ENCODE measurements around the gene FNIP2. TPM values are rescaled to one million over a fixed set of nuclear protein-coding genes. Genes with fewer than 3 reads are reported as not detected.
"Not testable (repeated sequence)": the region's sequence is repeated elsewhere in the genome, so short reads cannot be mapped to it uniquely, and the experiment has no call there.

The FNIP2 gene
- total RNA-seq, 1 donor from 2014 or later: 20.4 TPM

- Mint-ChIP-seq H3K9me3 (no peaks in the 10 kb centered on the region), H3K27ac (no peak overlapping the region), H3K36me3 (ENCODE audit: low read depth) (no peaks in the 10 kb centered on the region), H3K4me1 (ENCODE audit: low read depth) (peaks cover 18% of the 10 kb centered on the region), H3K27me3 (ENCODE audit: insufficient read depth) (no peaks in the 10 kb centered on the region), H3K4me3 (no peak overlapping the region)
- intact Hi-C loops (cut with micrococcal nuclease): no loop called here
- no peak for DNase-seq (ENCODE audit: low spot score)
Measured at GRCh38 chr4:158802914-158803313, 34.1 kb downstream of the FNIP2 start.

GRCh38 chr4:158805635-158806471 is 37.0 kb downstream of the FNIP2 start:
- Mint-ChIP-seq H3K27me3 (ENCODE audit: insufficient read depth) (peaks cover 2% of the 10 kb centered on the region), H3K4me3 (no peak overlapping the region), H3K9me3 (no peaks in the 10 kb centered on the region), H3K36me3 (ENCODE audit: low read depth) (peaks cover 1% of the 10 kb centered on the region), H3K4me1 (ENCODE audit: low read depth) (peaks cover 46% of the 10 kb centered on the region), H3K27ac (no peak overlapping the region)
- no peak for DNase-seq (ENCODE audit: low spot score)
- intact Hi-C loops (cut with micrococcal nuclease): loop anchor here (2.0 kb wide), 1 partner anchor 17 kb away; no protein-coding TSS in a partner anchor

- no peaks in the 10 kb centered on the region for H3K9me3 Mint-ChIP-seq
- H3K36me3 Mint-ChIP-seq (ENCODE audit: low read depth): peaks cover 5% of the 10 kb centered on the region
- intact Hi-C loops (cut with micrococcal nuclease): no loop called here
- H3K4me1 Mint-ChIP-seq (ENCODE audit: low read depth): peaks cover 62% of the 10 kb centered on the region
- no peak overlapping the region for H3K4me3 Mint-ChIP-seq
- no peak for DNase-seq (ENCODE audit: low spot score)
- peaks cover 2% of the 10 kb centered on the region for H3K27me3 Mint-ChIP-seq (ENCODE audit: insufficient read depth)
- H3K27ac Mint-ChIP-seq: no peak overlapping the region
Measured at GRCh38 chr4:158807691-158808090, 38.9 kb downstream of the FNIP2 start.

DNA sequence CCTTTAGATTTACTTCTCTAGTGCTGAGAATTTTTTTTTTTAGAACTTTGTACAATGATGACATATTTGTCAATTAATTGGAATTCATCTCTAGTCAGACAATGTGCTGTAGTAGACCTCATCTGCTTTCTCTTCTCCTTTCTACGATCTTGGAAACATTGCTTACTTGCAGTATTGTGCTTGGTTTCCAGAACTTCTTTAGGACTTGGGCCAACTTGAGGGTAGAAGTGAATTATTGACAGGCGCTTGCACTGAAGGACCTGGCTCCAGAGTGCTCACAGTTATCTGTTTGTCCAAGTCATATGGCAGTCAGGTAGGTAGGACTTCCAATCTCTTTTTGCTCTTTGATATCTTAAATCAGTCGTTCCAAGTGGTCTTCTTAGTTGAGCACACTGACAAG is 39.6 kb downstream of the FNIP2 start:
- Mint-ChIP-seq H3K27me3 (ENCODE audit: insufficient read depth) (peaks cover 2% of the 10 kb centered on the region), H3K4me1 (ENCODE audit: low read depth) (peaks cover 62% of the 10 kb centered on the region), H3K4me3 (no peak overlapping the region), H3K27ac (no peak overlapping the region), H3K9me3 (no peaks in the 10 kb centered on the region), H3K36me3 (ENCODE audit: low read depth) (peaks cover 5% of the 10 kb centered on the region)
- no peak for DNase-seq (ENCODE audit: low spot score)
- intact Hi-C loops (cut with micrococcal nuclease): no loop called here

DNA sequence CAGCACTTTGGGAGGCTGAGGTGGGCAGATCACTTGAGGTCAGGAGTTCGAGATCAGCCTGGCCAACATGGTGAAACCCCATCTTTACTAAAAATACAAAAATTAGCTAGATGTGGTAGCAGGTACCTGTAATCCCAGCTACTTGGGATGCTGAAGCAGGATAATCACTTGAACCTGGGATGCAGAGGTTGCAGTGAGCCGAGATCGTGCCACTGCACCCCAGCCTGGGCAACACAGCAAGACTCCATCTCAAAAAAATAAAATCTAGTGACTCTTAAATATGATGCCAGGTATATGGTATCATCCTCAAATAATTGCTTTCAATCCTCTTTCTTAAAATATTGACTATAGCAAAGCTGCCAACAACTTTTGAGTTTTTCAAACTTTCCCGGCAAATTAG is 40.4 kb downstream of the FNIP2 start:
- intact Hi-C loops (cut with micrococcal nuclease); H3K9me3 Mint-ChIP-seq; DNase-seq (ENCODE audit: low spot score); H3K27me3 Mint-ChIP-seq (ENCODE audit: insufficient read depth); H3K4me3 Mint-ChIP-seq; H3K36me3 Mint-ChIP-seq (ENCODE audit: low read depth): not testable (repeated sequence)
- Mint-ChIP-seq H3K4me1 (ENCODE audit: low read depth) (peaks cover 65% of the 10 kb centered on the region), H3K27ac (peak overlapping the region; percentile 83)

GRCh38 chr4:158809611-158810486 is 41.0 kb downstream of the FNIP2 start:
- peaks cover 5% of the 10 kb centered on the region for H3K36me3 Mint-ChIP-seq (ENCODE audit: low read depth)

GRCh38 chr4:158810487-158811215 is 41.8 kb downstream of the FNIP2 start:
- peaks cover 2% of the 10 kb centered on the region for H3K27me3 Mint-ChIP-seq (ENCODE audit: insufficient read depth)
- H3K27ac Mint-ChIP-seq: peak overlapping the region; percentile 83
- H3K4me3 Mint-ChIP-seq: peak overlapping the region; percentile 68
- peaks cover 60% of the 10 kb centered on the region for H3K4me1 Mint-ChIP-seq (ENCODE audit: low read depth)
- H3K36me3 Mint-ChIP-seq (ENCODE audit: low read depth): peaks cover 5% of the 10 kb centered on the region
- no peaks in the 10 kb centered on the region for H3K9me3 Mint-ChIP-seq
- no peak for DNase-seq (ENCODE audit: low spot score)
- intact Hi-C loops (cut with micrococcal nuclease): loop anchor here (1.0 to 2.0 kb wide), 4 partner anchors 8 to 41 kb away; partner anchors contain the start of gene FNIP2

More at GRCh38 chr4:158809611-158810486, 41.0 kb downstream of the FNIP2 start:
- Mint-ChIP-seq H3K9me3 (no peaks in the 10 kb centered on the region), H3K4me1 (ENCODE audit: low read depth) (peaks cover 61% of the 10 kb centered on the region), H3K27me3 (ENCODE audit: insufficient read depth) (peaks cover 2% of the 10 kb centered on the region), H3K4me3 (peak overlapping the region; percentile 68), H3K27ac (peak overlapping the region; percentile 83)
- DNase-seq (ENCODE audit: low spot score): no peak
- intact Hi-C loops (cut with micrococcal nuclease): loop anchor here (1.0 to 2.0 kb wide), 4 partner anchors 8 to 41 kb away; partner anchors contain the start of gene FNIP2

GRCh38 chr4:158811216-158811540 is 42.4 kb downstream of the FNIP2 start:
- intact Hi-C loops (cut with micrococcal nuclease): loop anchor here (2.0 kb wide), 2 partner anchors 16 to 32 kb away; no protein-coding TSS in a partner anchor

GRCh38 chr4:158811704-158812103 is 42.9 kb downstream of the FNIP2 start:
- no peak for DNase-seq (ENCODE audit: low spot score)
- Mint-ChIP-seq H3K9me3 (no peaks in the 10 kb centered on the region), H3K27ac (peak overlapping the region; percentile 79), H3K36me3 (ENCODE audit: low read depth) (peaks cover 5% of the 10 kb centered on the region), H3K27me3 (ENCODE audit: insufficient read depth) (peaks cover 2% of the 10 kb centered on the region), H3K4me3 (no peak overlapping the region), H3K4me1 (ENCODE audit: low read depth) (peaks cover 63% of the 10 kb centered on the region)
- intact Hi-C loops (cut with micrococcal nuclease): loop anchor here (2.0 kb wide), 2 partner anchors 15 to 33 kb away; no protein-coding TSS in a partner anchor

More at GRCh38 chr4:158811216-158811540, 42.4 kb downstream of the FNIP2 start:
- Mint-ChIP-seq H3K4me3 (no peak overlapping the region), H3K27ac (no peak overlapping the region), H3K36me3 (ENCODE audit: low read depth) (peaks cover 5% of the 10 kb centered on the region), H3K4me1 (ENCODE audit: low read depth) (peaks cover 60% of the 10 kb centered on the region), H3K27me3 (ENCODE audit: insufficient read depth) (peaks cover 2% of the 10 kb centered on the region), H3K9me3 (no peaks in the 10 kb centered on the region)
- DNase-seq (ENCODE audit: low spot score): no peak

GRCh38 chr4:158812133-158812532 is 43.3 kb downstream of the FNIP2 start:
- DNase-seq (ENCODE audit: low spot score): no peak
- Mint-ChIP-seq H3K27ac (no peak overlapping the region), H3K4me1 (ENCODE audit: low read depth) (peaks cover 67% of the 10 kb centered on the region), H3K36me3 (ENCODE audit: low read depth) (peaks cover 5% of the 10 kb centered on the region), H3K4me3 (no peak overlapping the region), H3K27me3 (ENCODE audit: insufficient read depth) (peaks cover 2% of the 10 kb centered on the region), H3K9me3 (no peaks in the 10 kb centered on the region)
- intact Hi-C loops (cut with micrococcal nuclease): no loop called here

DNA sequence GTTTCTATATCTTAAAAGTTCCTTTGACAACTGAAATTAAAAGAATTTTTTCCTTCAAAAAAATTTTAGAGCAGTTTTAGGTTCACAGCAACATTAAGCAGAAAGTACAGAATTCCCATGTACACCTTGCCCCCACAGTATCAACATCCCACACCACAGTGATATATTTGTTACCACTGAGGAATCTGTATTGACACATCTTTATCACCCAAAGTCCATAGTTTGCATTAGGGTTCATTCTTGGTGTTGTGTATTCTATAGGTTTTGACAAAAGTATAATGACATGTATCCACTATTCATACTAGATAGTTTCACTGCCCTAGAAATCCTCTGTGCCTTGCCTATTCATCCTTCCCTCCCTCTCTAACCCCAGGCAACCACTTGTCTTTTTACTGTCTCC is 43.7 kb downstream of the FNIP2 start:
- Mint-ChIP-seq H3K36me3 (ENCODE audit: low read depth) (peaks cover 5% of the 10 kb centered on the region), H3K27ac (no peak overlapping the region), H3K27me3 (ENCODE audit: insufficient read depth) (peaks cover 2% of the 10 kb centered on the region), H3K4me3 (no peak overlapping the region), H3K4me1 (ENCODE audit: low read depth) (peaks cover 71% of the 10 kb centered on the region), H3K9me3 (no peaks in the 10 kb centered on the region)
- DNase-seq (ENCODE audit: low spot score): no peak
- intact Hi-C loops (cut with micrococcal nuclease): no loop called here

- H3K9me3 Mint-ChIP-seq: no peaks in the 10 kb centered on the region
- H3K4me1 Mint-ChIP-seq (ENCODE audit: low read depth): peaks cover 73% of the 10 kb centered on the region
- intact Hi-C loops (cut with micrococcal nuclease): no loop called here
- H3K4me3 Mint-ChIP-seq: no peak overlapping the region
- peaks cover 2% of the 10 kb centered on the region for H3K27me3 Mint-ChIP-seq (ENCODE audit: insufficient read depth)
- H3K36me3 Mint-ChIP-seq (ENCODE audit: low read depth): peaks cover 5% of the 10 kb centered on the region
- peak overlapping the region; percentile 50 for H3K27ac Mint-ChIP-seq
- no peak for DNase-seq (ENCODE audit: low spot score)
Measured at GRCh38 chr4:158813113-158813512, 44.3 kb downstream of the FNIP2 start.

Measured in activated T-helper 1 cell treated with anti-CD3 and anti-CD28 coated beads, Interleukin-12 subunit alpha, Interleukin-12 subunit beta, Interleukin-2, Interleukin-4 antibody, amounts not matched to agents 30 ng/mL and 10 ng/mL and 1 ng/mL, durations not matched to agents 14 hours and 24 hours and 36 hours (primary cell).